ENCODE measurements around the gene ZNF638. TPM values are rescaled to one million over a fixed set of nuclear protein-coding genes. Genes with fewer than 3 reads are reported as not detected.

ZNF638 gene
- total RNA-seq, 4 donors from 2014 or later = 94.9 to 114 (median 109) TPM

GRCh38 chr2:71451705-71452104 lies 120.1 kb downstream of the ZNF638 start:
- intact Hi-C loops (cut with DNase I; ENCODE audit: low total_unique reads) = no loop called here
- DNase-seq (ENCODE audit: low spot score in 2 of 2) = no peak
- WGBS, 2 donors = 83 to 86% methylated on average over 4 of the region's 4 CpGs
- H3K4me3 ChIP-seq (ENCODE audit: low read depth, poor library complexity, severe bottlenecking) = no peak overlapping the region
- TF ChIP-seq CTCF (IDR thresholded peaks at IDR 0.05) = no peak
- no peak for TF ChIP-seq POLR2A (IDR thresholded peaks at IDR 0.05)

- no peak for DNase-seq (ENCODE audit: low spot score in 2 of 2)
Measured at GRCh38 chr2:71452565-71452964, 121.0 kb downstream of the ZNF638 start.

GRCh38 chr2:71453404-71454220 lies 122.0 kb downstream of the ZNF638 start, which contains the start of gene DYSF:
Gene DYSF, plus strand, starts transcription at chr2:71453561.
- TF ChIP-seq POLR2A (IDR thresholded peaks at IDR 0.05) = no peak
- TF ChIP-seq CTCF (IDR thresholded peaks at IDR 0.05) = no peak
- no peak for DNase-seq (ENCODE audit: low spot score in 2 of 2)
- H3K4me3 ChIP-seq (ENCODE audit: low read depth, poor library complexity, severe bottlenecking) = peak within 1 kb of the TSS; percentile 5
- WGBS, 2 donors = 1% methylated on average over 54 to 63 of the region's 66 CpGs
- intact Hi-C loops (cut with DNase I; ENCODE audit: low total_unique reads) = no loop called here

More at GRCh38 chr2:71452565-71452964, 121.0 kb downstream of the ZNF638 start:
- H3K4me3 ChIP-seq (ENCODE audit: low read depth, poor library complexity, severe bottlenecking) = no peak overlapping the region
- WGBS, 2 donors = 12 to 24% methylated on average over 2 of the region's 2 CpGs
- intact Hi-C loops (cut with DNase I; ENCODE audit: low total_unique reads) = no loop called here
- TF ChIP-seq CTCF (IDR thresholded peaks at IDR 0.05) (no peak), POLR2A (IDR thresholded peaks at IDR 0.05) (no peak)

GRCh38 chr2:71454221-71455010 lies 122.8 kb downstream of the ZNF638 start:
- WGBS, 2 donors = 37 to 48% methylated on average over 17 of the region's 17 CpGs
- H3K4me3 ChIP-seq (ENCODE audit: low read depth, poor library complexity, severe bottlenecking) = no peak overlapping the region
- DNase-seq (ENCODE audit: low spot score in 2 of 2) = peak in 1 of 2 donors; percentile 59
- intact Hi-C loops (cut with DNase I; ENCODE audit: low total_unique reads) = no loop called here
- TF ChIP-seq CTCF (IDR thresholded peaks at IDR 0.05) = no peak
- no peak for TF ChIP-seq POLR2A (IDR thresholded peaks at IDR 0.05)

- H3K4me3 ChIP-seq (ENCODE audit: low read depth, poor library complexity, severe bottlenecking) = no peak overlapping the region
- intact Hi-C loops (cut with DNase I; ENCODE audit: low total_unique reads) = no loop called here
- DNase-seq (ENCODE audit: low spot score in 2 of 2) = peak in 1 of 2 donors; percentile 84
- 71 to 80% methylated on average over 8 of the region's 8 CpGs for WGBS, 2 donors
- no peak for TF ChIP-seq POLR2A (IDR thresholded peaks at IDR 0.05)
- TF ChIP-seq CTCF (IDR thresholded peaks at IDR 0.05) = no peak
Measured at GRCh38 chr2:71455011-71455740, 123.6 kb downstream of the ZNF638 start.
